ENCODE data around the gene LRWD1.
"Not testable (repeated sequence)": the region's sequence is repeated elsewhere in the genome, so short reads cannot be mapped to it uniquely, and the experiment has no call there.

LRWD1 gene

DNA sequence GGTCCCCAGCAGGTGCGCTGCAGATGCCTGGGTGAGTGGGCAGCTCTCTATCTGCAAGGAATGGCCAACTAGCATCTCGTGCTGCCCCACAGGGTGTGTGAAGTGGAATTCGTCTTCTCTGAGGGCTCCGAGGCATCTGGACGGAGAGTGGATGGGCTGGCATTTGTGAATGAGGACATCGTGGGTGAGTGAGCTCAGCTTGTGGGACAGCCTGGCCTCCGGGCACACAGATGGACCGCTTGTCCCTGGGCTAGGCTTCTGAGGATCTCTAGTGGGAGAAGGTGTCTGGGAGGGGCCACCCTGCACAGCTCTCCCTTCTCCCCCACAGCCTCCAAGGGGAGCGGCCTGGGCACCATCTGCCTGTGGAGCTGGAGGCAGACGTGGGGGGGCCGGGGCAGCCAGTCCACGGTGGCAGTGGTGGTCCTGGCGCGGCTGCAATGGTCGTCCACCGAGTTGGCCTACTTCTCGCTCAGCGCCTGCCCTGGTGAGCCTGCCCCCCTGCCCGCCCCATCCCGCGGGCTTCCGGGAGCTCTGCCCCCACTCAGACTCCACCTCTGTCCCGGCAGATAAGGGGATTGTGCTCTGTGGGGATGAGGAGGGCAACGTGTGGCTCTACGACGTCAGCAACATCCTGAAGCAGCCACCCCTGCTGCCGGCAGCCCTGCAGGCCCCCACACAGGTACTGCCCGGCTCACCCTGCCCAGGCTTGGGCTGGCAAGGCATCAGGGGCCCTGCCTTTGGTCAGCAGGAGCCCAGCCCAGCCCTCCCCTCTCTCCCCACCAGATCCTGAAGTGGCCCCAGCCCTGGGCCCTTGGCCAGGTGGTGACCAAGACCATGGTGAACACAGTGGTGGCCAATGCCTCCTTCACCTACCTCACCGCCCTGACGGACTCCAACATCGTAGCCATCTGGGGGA, 7.6 kb downstream of the LRWD1 start:
- Histone ChIP-seq H3K4me3 (ENCODE audit: low read depth, low read length) (no peak overlapping the region), H3K27me3 (ENCODE audit: insufficient read depth, low read depth, severe bottlenecking) (no peaks in the 10 kb centered on the region), H3K36me3 (peaks cover 45% of the 10 kb centered on the region), H3K9me3 (ENCODE audit: severe bottlenecking) (no peaks in the 10 kb centered on the region), H3K27ac (no peak overlapping the region)
- TF ChIP-seq, protein P1, sequence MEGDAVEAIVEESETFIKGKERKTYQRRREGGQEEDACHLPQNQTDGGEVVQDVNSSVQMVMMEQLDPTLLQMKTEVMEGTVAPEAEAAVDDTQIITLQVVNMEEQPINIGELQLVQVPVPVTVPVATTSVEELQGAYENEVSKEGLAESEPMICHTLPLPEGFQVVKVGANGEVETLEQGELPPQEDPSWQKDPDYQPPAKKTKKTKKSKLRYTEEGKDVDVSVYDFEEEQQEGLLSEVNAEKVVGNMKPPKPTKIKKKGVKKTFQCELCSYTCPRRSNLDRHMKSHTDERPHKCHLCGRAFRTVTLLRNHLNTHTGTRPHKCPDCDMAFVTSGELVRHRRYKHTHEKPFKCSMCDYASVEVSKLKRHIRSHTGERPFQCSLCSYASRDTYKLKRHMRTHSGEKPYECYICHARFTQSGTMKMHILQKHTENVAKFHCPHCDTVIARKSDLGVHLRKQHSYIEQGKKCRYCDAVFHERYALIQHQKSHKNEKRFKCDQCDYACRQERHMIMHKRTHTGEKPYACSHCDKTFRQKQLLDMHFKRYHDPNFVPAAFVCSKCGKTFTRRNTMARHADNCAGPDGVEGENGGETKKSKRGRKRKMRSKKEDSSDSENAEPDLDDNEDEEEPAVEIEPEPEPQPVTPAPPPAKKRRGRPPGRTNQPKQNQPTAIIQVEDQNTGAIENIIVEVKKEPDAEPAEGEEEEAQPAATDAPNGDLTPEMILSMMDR (IDR thresholded peaks at IDR 0.05; ENCODE audit: low read depth, low read length) = no peak
- DNase-seq = peak; percentile 17

DNA sequence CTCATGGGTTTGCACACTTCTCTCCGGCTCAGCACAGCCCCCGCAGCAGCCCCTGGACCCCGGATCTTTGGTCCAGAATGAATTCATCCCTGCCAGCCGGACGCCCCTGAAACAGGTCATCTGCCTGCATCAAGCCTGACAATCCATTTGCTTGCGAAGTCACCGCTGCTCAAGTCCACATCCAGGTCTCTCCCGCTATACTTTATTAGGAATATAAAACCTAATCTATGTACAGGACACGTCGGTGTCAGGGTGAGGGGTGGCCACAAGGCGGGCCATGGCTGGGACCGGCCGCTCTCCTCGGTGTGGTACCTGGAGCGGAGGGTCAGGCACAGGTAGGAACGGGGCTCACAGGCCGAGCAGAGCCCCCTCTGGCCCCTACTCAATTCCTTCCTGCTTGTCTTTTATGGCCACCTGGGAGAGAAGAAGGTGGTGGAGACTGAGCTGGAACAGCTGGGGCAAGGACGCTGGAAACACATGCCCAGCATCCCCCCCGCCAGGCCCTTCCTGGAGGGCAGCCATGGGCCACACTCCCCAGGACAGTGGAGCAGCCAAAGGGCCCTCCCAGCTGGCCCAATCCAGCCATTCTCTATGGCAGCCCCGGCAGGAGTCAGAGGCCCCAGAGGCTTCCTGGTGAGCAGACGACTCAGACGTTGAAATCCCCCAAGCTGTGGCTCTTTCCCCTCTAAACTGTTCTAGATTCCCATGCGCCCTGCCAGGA, 8.6 kb downstream of the LRWD1 start:
- no peak overlapping the region for H3K27ac ChIP-seq
- TF ChIP-seq, protein P1 (IDR thresholded peaks at IDR 0.05; ENCODE audit: low read depth, low read length) = no peak
- peaks cover 39% of the 10 kb centered on the region for H3K36me3 ChIP-seq
- no peak overlapping the region for H3K4me3 ChIP-seq (ENCODE audit: low read depth, low read length)
- no peaks in the 10 kb centered on the region for H3K9me3 ChIP-seq (ENCODE audit: severe bottlenecking)
- no peaks in the 10 kb centered on the region for H3K27me3 ChIP-seq (ENCODE audit: insufficient read depth, low read depth, severe bottlenecking)
- DNase-seq = peak; percentile 6

DNA sequence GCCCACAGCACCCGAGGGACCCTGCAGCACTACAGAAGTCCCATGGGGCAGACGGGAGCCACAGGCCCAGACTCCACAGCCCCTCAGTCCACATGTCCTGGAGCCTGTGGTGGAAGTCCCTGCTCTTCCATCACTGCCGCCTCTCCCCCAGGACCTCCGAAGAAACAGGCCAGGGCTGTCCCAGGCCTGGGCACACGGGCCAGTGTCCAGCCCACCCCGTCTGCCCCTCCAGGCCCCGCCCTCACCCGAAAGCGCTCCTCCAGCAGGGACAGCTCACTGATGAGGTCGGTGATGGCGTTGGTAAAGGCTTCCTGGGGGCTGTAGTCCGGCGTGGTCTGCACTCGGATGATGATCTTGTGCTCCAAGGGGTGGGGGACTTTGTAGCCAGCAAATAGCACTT, 9.3 kb downstream of the LRWD1 start:
- H3K27me3 ChIP-seq (ENCODE audit: insufficient read depth, low read depth, severe bottlenecking); H3K27ac ChIP-seq; H3K4me3 ChIP-seq (ENCODE audit: low read depth, low read length); H3K9me3 ChIP-seq (ENCODE audit: severe bottlenecking): not testable (repeated sequence)
- peak; percentile 2 for DNase-seq
- peaks cover 36% of the 10 kb centered on the region for H3K36me3 ChIP-seq

DNA sequence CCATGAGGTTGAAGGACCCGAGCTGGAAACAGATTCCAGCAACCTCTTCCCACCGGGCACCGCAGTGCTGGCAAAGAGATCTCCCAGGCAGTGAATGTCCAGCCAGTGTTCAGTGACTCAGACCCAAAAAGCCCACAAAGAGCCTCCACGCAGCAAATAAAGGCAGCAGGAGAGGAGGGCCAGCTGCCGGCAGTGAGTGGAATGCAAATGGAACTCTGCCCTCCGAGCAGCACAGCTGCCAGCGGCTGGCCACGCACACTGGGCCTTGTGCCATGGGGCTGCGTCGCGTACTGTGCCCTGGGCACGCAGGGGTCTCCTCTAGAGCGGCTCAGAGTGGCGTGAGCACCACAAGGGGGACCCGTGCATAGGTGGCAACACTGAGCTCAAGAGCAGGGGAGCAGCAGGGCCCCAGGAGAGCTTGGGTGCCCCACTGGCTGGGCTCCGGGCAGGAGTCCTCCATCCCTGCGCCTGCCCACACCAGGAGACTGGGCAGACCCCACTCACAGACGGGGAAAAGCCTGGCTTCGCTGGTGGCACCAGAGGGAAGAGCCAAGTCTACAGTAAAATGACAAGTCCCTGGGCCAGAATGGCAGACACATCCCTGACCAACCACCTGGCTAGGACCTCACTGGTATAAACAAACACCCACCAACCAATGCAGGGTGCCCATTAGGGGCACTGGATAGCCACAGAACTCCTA, 10.1 kb downstream of the LRWD1 start:
- H3K36me3 ChIP-seq = peaks cover 30% of the 10 kb centered on the region
- not testable (repeated sequence) for H3K4me3 ChIP-seq (ENCODE audit: low read depth, low read length); H3K9me3 ChIP-seq (ENCODE audit: severe bottlenecking); H3K27ac ChIP-seq; H3K27me3 ChIP-seq (ENCODE audit: insufficient read depth, low read depth, severe bottlenecking)
- DNase-seq = peak; percentile 1

DNA sequence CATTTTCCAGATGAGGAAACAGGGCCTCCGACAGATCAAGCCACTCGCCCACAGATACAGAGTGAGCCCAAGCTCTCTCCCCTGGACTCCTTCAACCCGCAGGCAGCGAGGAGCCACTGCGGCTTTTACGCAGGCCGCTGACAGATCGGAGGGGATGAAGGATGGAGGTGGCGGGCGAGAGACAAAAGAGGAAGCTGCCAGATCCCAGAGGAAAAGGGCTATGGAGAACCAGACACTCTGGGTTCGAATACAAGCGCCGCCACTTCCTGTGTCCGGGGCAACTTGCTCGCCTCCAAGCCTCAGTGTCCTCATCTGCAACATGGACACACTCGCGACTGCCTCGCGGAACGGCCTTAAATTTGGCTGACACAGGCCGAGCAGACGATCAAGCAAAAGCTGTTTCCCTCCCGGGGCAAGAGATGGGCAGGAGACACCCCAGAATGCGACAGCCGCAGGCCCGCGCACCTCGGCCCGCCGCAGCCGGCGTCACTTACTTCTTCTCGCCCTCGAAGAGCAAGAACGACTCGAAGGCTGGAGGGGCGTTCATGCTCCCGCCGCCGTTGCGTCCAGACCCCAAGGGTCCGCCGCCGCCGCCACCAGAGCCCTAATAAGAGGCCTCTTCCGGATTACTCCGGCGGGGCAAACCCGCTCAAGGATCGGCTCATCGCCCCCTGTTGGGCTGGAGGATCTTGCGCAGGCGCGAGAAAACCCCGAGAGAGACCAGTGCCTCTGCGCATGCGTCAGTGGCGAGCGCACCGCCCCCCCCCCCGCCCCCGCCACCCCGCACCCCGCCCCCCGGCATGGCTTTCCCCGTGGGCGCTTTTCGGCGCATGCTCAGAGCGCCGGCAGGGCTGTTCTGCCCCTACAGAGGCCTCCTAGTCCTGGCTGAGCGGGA, 13.8 kb downstream of the LRWD1 start, which contains the start of gene POLR2J:
TSS of gene POLR2J (minus strand) at position 609 of the 895 bp plus-strand sequence. CDS start at position 547, 62 bp downstream.
- DNase-seq = peak; percentile 72
- not testable (repeated sequence) for H3K27me3 ChIP-seq (ENCODE audit: insufficient read depth, low read depth, severe bottlenecking); H3K27ac ChIP-seq; H3K36me3 ChIP-seq; H3K9me3 ChIP-seq (ENCODE audit: severe bottlenecking)
- H3K4me3 ChIP-seq (ENCODE audit: low read depth, low read length) = peak within 1 kb of the TSS; percentile 33

DNA sequence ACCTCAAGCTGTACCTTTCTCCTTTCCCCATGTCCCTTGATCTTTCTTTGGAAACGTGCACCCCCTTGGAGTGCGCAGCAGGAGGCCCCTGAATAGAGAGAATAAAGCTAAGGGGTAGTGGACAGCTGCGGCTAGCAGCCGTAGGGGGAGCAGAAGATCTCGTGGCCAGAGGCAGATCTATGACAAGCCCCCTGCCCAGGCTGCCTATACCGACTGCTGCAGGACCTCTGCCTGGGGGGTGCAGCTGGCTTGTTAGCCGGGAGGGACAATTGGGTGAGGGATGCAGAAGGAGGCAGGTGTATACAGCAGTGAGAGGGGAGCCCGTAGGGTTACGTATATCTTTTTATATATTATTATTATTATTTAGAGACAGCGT, 14.4 kb downstream of the LRWD1 start:
- not testable (repeated sequence) for H3K27me3 ChIP-seq (ENCODE audit: insufficient read depth, low read depth, severe bottlenecking); H3K4me3 ChIP-seq (ENCODE audit: low read depth, low read length); DNase-seq; H3K36me3 ChIP-seq; H3K9me3 ChIP-seq (ENCODE audit: severe bottlenecking); H3K27ac ChIP-seq

DNA sequence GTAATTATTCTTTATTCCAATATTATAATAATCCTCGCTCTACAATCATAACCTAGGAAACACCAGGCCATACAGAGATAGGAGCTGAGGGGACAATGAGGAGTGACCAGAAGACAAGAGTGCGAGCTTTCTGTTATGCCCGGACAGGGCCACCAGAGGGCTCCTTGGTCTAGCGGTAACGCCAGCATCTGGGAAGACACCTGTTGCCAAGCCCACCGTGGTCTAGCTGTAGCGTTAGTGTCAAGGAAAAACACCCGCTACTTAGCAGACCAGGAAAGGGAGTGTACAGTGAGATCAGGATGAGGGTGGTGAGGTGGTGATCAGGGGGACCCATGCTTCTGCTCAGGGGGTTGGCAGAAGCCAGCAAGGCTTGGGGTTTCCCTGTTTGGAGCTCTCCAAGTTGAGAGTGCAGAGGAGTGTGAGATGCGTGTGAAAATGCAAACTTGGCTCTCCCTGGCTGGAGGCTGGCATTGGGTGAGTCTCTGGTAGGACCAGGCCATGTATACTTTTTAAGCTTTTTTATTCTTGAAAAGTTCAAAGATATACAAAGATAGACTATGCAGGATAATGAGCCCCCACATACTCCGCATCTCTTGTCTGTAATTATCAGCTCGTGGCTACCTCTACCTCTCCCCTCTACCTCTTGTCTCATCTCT, 15.3 kb downstream of the LRWD1 start:
- not testable (repeated sequence) for H3K27ac ChIP-seq; H3K4me3 ChIP-seq (ENCODE audit: low read depth, low read length); H3K27me3 ChIP-seq (ENCODE audit: insufficient read depth, low read depth, severe bottlenecking); H3K36me3 ChIP-seq; H3K9me3 ChIP-seq (ENCODE audit: severe bottlenecking)
- TF ChIP-seq, protein P1 (IDR thresholded peaks at IDR 0.05; ENCODE audit: low read depth, low read length) = 0 out of 2 replicates have a peak, but pooled peaks have one; percentile 30
- DNase-seq = peak; percentile 82

DNA sequence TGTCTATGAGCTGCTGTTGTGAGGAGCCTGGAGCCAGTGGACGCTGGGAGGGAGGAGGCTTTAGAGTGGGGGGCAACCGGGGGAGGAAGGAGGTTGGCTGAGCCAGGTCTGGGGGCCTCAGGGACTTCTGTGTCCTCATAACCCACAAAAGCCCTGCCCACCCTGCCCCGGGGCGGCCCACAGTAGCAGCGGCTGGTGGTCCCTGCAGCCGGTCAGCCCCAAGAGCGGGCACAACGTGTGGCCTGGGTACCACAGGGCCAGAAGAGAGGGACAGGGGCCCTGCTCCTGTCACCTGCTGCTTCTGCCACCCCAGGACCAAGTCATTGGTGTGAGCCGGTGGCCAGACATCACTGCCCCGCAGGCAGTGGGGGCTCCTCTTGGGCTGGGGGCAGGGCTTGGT, 17.2 kb downstream of the LRWD1 start:
- not testable (repeated sequence) for DNase-seq; H3K27me3 ChIP-seq (ENCODE audit: insufficient read depth, low read depth, severe bottlenecking); H3K27ac ChIP-seq; H3K4me3 ChIP-seq (ENCODE audit: low read depth, low read length); H3K36me3 ChIP-seq; H3K9me3 ChIP-seq (ENCODE audit: severe bottlenecking)

DNA sequence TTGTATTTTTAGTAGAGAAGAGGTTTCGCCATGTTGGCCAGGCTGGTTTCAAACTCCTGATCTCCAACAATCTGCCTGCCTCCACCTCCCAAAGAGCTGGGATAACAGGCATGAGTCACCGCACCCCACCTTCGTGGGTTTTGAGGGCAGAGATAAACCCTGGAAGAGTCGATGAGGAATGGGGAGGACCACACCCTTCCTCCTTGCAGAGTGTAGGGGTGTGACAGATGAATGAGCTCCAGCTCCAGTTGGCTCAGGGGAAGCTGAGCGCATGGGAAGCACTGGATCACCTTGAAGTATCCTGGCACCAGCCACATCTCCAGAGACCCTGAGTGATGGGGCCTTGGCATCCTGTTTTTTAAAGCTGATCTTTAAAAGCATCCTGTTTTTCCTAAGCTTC, 19.5 kb downstream of the LRWD1 start:
- H3K27ac ChIP-seq; DNase-seq; H3K9me3 ChIP-seq (ENCODE audit: severe bottlenecking); H3K4me3 ChIP-seq (ENCODE audit: low read depth, low read length); H3K36me3 ChIP-seq; H3K27me3 ChIP-seq (ENCODE audit: insufficient read depth, low read depth, severe bottlenecking): not testable (repeated sequence)
